ENCODE results near the gene WDR12. TPM values are rescaled to one million over a fixed set of nuclear protein-coding genes. Genes with fewer than 3 reads are reported as not detected.
A peak's percentile ranks its signal among the peaks of the same experiment; 100 is the strongest.

The WDR12 gene
- total RNA-seq (2012; rRNA removed) (8.6 and 12.2 TPM in 2 replicates), polyA plus RNA-seq (2012; rRNA removed) (11.1 and 17.0 TPM in 2 replicates), Bru-seq, nascent RNA (percentile 57 among the genes with signal in this experiment), BruChase-seq, experiment 1, labeled RNA remaining after a 6-hour chase (percentile 70 among the genes with signal in this experiment), BruChase-seq, experiment 2, labeled RNA remaining after a 2-hour chase (percentile 62 among the genes with signal in this experiment)
- 1.4 and 2.0 TPM in 2 replicates for polyA plus RNA-seq (2012; cell fraction: cytosol; rRNA removed)
- polyA plus RNA-seq (2012; cell fraction: nucleus; rRNA removed; ENCODE audit: low replicate concordance) = 2.6 and 13.2 TPM in 2 replicates
- long read RNA-seq, full-length matches to known transcripts = 25 of 28 reads
- long read RNA-seq, partial matches to known transcripts = 3 of 28 reads
- long read RNA-seq, other reads (novel, unspliced or antisense) = 0 of 28 reads

- BruUV-seq (replicated peaks) = TSS peak; percentile 78
- H2AK9ac ChIP-seq (replicated peaks; ENCODE audit: low read depth, low read length, poor library complexity) = peak within 1 kb of the TSS; percentile 84
- H2BK20ac ChIP-seq (ENCODE audit: low read depth, low read length) = peak within 1 kb of the TSS; percentile 24; the same call in 1 of the 2 replicates
- H3K79me1 ChIP-seq (ENCODE audit: low read depth in 1 of 2, low read length in 2 of 2) = peaks cover 8 to 21% of the 10 kb centered on the region in 2 experiments
- WGBS, 2 experiments (ENCODE audit: extremely low coverage in 2 of 2, insufficient read length in 1 of 2) = 0% methylated on average over 1 of the region's 39 CpGs; no CpG with 5 or more reads in 1 of the 2 experiments
- H4K20me1 ChIP-seq (ENCODE audit: insufficient read depth, low read length) = no peaks in the 10 kb centered on the region
- H3K4me2 ChIP-seq (ENCODE audit: low read depth, low read length) = peak within 1 kb of the TSS; percentile 96
- peak within 1 kb of the TSS; percentile 80; the same call in 2 of the 3 replicates for H2BK15ac ChIP-seq (ENCODE audit: low read depth, low read length)
- ATAC-seq (ENCODE audit: low read depth) (peak; percentile 95), DNase-seq (peak; percentile 95)
- H3K4ac ChIP-seq (ENCODE audit: low read depth, low read length) = peak within 1 kb of the TSS; percentile 93
- H4K91ac ChIP-seq (ENCODE audit: insufficient read depth, low read depth, low read length) = peak within 1 kb of the TSS; percentile 85
- H2AFZ ChIP-seq (replicated peaks; ENCODE audit: low read length, poor library complexity) = peak within 1 kb of the TSS; percentile 94
- H3K56ac ChIP-seq (ENCODE audit: extremely low read depth, insufficient read depth, low read length) = peak within 1 kb of the TSS; percentile 100
- H3K4me1 ChIP-seq (ENCODE audit: control insufficient read depth, insufficient read depth, low read length) = peaks cover 2% of the 10 kb centered on the region; the same call in 1 of the 2 replicates
- H3K27me3 ChIP-seq (ENCODE audit: control insufficient read depth, insufficient read depth, low read length) = no peaks in the 10 kb centered on the region
- no peaks in the 10 kb centered on the region for H3K36me3 ChIP-seq (ENCODE audit: control insufficient read depth, insufficient read depth, low read length)
- peak within 1 kb of the TSS; percentile 86 for H3K14ac ChIP-seq (replicated peaks; ENCODE audit: low read depth, low read length)
- intact Hi-C loops (cut with micrococcal nuclease) = no loop called here
- H3K9ac ChIP-seq (ENCODE audit: low read depth, low read length) = peak within 1 kb of the TSS; percentile 94
- dilution Hi-C loops (cut with HindIII; ENCODE audit: low sequenced_read_pairs, unreplicated experiment) = no loop called here
- peak within 1 kb of the TSS; percentile 96 for H2BK5ac ChIP-seq (ENCODE audit: low read depth, low read length, poor library complexity, severe bottlenecking)
- no peaks in the 10 kb centered on the region for H3K9me1 ChIP-seq (ENCODE audit: insufficient read depth, low read length)
- peak within 1 kb of the TSS; percentile 70 for H3K4me3 ChIP-seq (ENCODE audit: insufficient read depth, low read depth, low read length)
- H2BK120ac ChIP-seq (ENCODE audit: low read depth, low read length) = peak within 1 kb of the TSS; percentile 90
- peak within 1 kb of the TSS; percentile 97 for H3K18ac ChIP-seq (ENCODE audit: low read depth, low read length)
- no peaks in the 10 kb centered on the region for H3K9me3 ChIP-seq (ENCODE audit: control insufficient read depth, insufficient read depth, low read length)
- in situ Hi-C loops (cut with MboI; ENCODE audit: low sequenced_read_pairs) = no loop called here
- peak within 1 kb of the TSS; percentile 96 for H3K23ac ChIP-seq (ENCODE audit: low read depth, low read length)
- H4K5ac ChIP-seq (ENCODE audit: low read depth, low read length) = peak within 1 kb of the TSS; percentile 97
- peak within 1 kb of the TSS; percentile 14; the same call in 1 of the 2 replicates for H2AK5ac ChIP-seq (ENCODE audit: low read depth, low read length)
- H3K27ac ChIP-seq (ENCODE audit: insufficient read depth, low read length) = peak within 1 kb of the TSS; percentile 89
- ChIA-PET CTCF (interaction anchor here (0.6 to 1.1 kb wide), 4 partner anchors 10 to 1486 kb away, joined by 3 to 9 read pairs (median 4); no protein-coding TSS in a partner anchor), POLR2A (ENCODE audit: unreplicated experiment) (no interaction called here)
- H4K8ac ChIP-seq (ENCODE audit: low read depth in 2 of 2, low read length in 2 of 2) = peak within 1 kb of the TSS; percentile 68 to 99
- TF ChIP-seq MAFK (IDR thresholded peaks at IDR 0.05; ENCODE audit: low read depth, low read length) (no peak), CEBPB (IDR thresholded peaks at IDR 0.05; ENCODE audit: low read depth, low read length) (no peak), RAD21 (IDR thresholded peaks at IDR 0.05; ENCODE audit: low read length) (peak; percentile 19; the same call in 1 of the 2 replicates), MAZ (IDR thresholded peaks at IDR 0.05; ENCODE audit: borderline replicate concordance, low read depth, low read length) (peak; percentile 44; the same call in 1 of the 2 replicates), BHLHE40 (IDR thresholded peaks at IDR 0.05; ENCODE audit: low read depth, low read length) (no peak), POLR2A (IDR thresholded peaks at IDR 0.05; ENCODE audit: low read depth, low read length) (peak; percentile 42; the same call in 1 of the 2 replicates), MXI1 (IDR thresholded peaks at IDR 0.05; ENCODE audit: borderline replicate concordance, low read depth, low read length) (peak; percentile 98), RCOR1 (IDR thresholded peaks at IDR 0.05; ENCODE audit: insufficient replicate concordance, low read length) (no peak)
- TF ChIP-seq, protein P1, sequence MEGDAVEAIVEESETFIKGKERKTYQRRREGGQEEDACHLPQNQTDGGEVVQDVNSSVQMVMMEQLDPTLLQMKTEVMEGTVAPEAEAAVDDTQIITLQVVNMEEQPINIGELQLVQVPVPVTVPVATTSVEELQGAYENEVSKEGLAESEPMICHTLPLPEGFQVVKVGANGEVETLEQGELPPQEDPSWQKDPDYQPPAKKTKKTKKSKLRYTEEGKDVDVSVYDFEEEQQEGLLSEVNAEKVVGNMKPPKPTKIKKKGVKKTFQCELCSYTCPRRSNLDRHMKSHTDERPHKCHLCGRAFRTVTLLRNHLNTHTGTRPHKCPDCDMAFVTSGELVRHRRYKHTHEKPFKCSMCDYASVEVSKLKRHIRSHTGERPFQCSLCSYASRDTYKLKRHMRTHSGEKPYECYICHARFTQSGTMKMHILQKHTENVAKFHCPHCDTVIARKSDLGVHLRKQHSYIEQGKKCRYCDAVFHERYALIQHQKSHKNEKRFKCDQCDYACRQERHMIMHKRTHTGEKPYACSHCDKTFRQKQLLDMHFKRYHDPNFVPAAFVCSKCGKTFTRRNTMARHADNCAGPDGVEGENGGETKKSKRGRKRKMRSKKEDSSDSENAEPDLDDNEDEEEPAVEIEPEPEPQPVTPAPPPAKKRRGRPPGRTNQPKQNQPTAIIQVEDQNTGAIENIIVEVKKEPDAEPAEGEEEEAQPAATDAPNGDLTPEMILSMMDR (conservative IDR thresholded peaks at IDR 0.05; ENCODE audit: low read depth, low read length) = no peak
- TF ChIP-seq, protein P2, sequence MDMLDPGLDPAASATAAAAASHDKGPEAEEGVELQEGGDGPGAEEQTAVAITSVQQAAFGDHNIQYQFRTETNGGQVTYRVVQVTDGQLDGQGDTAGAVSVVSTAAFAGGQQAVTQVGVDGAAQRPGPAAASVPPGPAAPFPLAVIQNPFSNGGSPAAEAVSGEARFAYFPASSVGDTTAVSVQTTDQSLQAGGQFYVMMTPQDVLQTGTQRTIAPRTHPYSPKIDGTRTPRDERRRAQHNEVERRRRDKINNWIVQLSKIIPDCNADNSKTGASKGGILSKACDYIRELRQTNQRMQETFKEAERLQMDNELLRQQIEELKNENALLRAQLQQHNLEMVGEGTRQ (IDR thresholded peaks at IDR 0.05; ENCODE audit: low read depth, low read length) = no peak
- TF ChIP-seq, protein P3, sequence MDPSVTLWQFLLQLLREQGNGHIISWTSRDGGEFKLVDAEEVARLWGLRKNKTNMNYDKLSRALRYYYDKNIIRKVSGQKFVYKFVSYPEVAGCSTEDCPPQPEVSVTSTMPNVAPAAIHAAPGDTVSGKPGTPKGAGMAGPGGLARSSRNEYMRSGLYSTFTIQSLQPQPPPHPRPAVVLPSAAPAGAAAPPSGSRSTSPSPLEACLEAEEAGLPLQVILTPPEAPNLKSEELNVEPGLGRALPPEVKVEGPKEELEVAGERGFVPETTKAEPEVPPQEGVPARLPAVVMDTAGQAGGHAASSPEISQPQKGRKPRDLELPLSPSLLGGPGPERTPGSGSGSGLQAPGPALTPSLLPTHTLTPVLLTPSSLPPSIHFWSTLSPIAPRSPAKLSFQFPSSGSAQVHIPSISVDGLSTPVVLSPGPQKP (IDR thresholded peaks at IDR 0.05; ENCODE audit: borderline replicate concordance, low read depth, low read length) = no peak
These were observed at the start of gene WDR12, which contains the start of gene CARF for GRCh38 chr2:202911512-202912341. WDR12 (minus strand) TSS chr2:202911673; CDS start chr2:202911476, 197 bp downstream. CARF (plus strand) TSS chr2:202912275; CDS start chr2:202941903, 29,628 bp downstream.
